Endothelial cell of umbilical vein (primary cell): Measurements from ENCODE around the gene SMC3.

Experiments used
- CTCF ChIP-seq, 2 donors: IDR thresholded peaks; 1 replicate in 1 of 2; 2 replicates in 1 of 2; pipeline ENCODE4 v1.5.1; 2011; ENCODE audit warnings: low read length in 2 of 2, mild to moderate bottlenecking in 2 of 2, moderate library complexity in 2 of 2, control low read depth in 1 of 2, inconsistent platforms in 1 of 2, low read depth in 1 of 2; ENCODE audit not compliant: insufficient read depth in 1 of 2; ENCODE audit errors: extremely low read depth in 1 of 2
- TF ChIP-seq, protein P1 (sequence below): IDR thresholded peaks from 2 replicates; pipeline ENCODE4 v1.6.1; 2011; ENCODE audit not compliant: insufficient read depth, insufficient read length

GRCh38 chr10:110571093-110571743 is 3.7 kb downstream of the SMC3 start:
- no peak for TF ChIP-seq CTCF (IDR thresholded peaks at IDR 0.05; ENCODE audit: extremely low read depth in 1 of 2, insufficient read depth in 1 of 2, low read depth in 1 of 2, low read length in 2 of 2)
- TF ChIP-seq, protein P1, sequence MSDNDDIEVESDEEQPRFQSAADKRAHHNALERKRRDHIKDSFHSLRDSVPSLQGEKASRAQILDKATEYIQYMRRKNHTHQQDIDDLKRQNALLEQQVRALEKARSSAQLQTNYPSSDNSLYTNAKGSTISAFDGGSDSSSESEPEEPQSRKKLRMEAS, result no peak
